ENCODE results near the gene ADK. TPM values are rescaled to one million over a fixed set of nuclear protein-coding genes. Genes with fewer than 3 reads are reported as not detected.

Gene ADK
- total RNA-seq, 6 experiments from 2014 or later: 54.2 to 92.5 (median 63.5) TPM

DNA sequence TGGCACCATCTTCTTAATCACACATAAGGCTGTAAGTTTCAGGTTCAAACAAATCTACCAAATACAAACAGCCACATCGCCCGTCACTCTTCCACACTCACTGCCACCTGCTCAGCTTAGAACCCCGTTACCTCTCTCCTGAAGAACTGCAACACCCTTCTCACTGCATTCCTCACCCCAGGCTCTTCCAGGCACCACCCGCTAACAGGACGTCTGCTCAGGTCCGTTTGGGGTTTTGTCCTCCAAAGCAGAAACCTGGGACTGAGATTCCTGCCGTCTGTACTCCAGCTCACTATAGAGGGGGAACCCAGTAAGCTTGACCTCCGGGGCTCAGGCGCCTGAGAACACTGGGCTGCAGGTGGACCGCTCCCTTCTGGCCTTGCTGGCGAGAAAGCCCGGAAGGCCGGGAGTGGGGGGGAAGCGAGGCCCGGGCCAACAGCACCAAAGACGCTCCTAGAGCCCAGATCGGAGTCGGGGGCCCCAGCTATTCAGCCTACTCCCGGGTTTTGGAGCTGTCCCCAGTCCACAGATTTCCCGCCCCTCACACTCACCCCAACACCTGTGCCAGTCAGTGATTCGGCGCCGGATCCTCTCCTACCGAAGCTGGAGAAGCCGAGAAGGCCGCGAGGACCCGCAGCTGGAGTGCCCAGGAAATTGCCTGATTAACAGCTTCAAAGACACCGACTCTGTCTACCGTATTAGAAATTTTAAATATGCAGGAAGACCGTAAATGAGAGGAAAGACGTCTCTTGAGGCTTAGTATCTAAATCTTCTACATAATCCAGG lies 624 bp upstream of the ADK start, which contains the start of gene AP3M1:
Gene AP3M1 (minus strand): TSS at position 625 of the 786 bp plus-strand sequence. CDS start 12,449 bp downstream, outside the sequence.
- H3K36me3 ChIP-seq: no peaks in the 10 kb centered on the region
- 2% methylated on average over 24 of the region's 32 CpGs for WGBS (ENCODE audit: insufficient coverage, low coverage, low lambda C conversion rate, missing lambda C conversion rate)
- H3K27me3 ChIP-seq: no peaks in the 10 kb centered on the region
- no peaks in the 10 kb centered on the region for H3K9me3 ChIP-seq
- DNase-seq (peak; percentile 86 to 90 (median 88)), ATAC-seq (peak; percentile 72 to 79 (median 76))
- peak within 1 kb of the TSS; percentile 83 to 89 (median 88) for H3K4me3 ChIP-seq
- intact Hi-C loops (cut with DNase I): no loop called here
- H3K4me1 ChIP-seq: peaks cover 0 to 23% (median 3%) of the 10 kb centered on the region in 4 donors
- H3K27ac ChIP-seq: peak within 1 kb of the TSS; percentile 82 to 95 (median 86)
- TF ChIP-seq CTCF (IDR thresholded peaks at IDR 0.05): no peak
- TF ChIP-seq POLR2A (IDR thresholded peaks at IDR 0.05): no peak

- peak in 3 of 4 donors; percentile 1 to 8 (median 2) for ATAC-seq
- peak overlapping the region; percentile 82 to 95 (median 86) for H3K27ac ChIP-seq
- H3K4me1 ChIP-seq: peaks cover 0 to 28% (median 6%) of the 10 kb centered on the region in 4 donors
Measured at GRCh38 chr10:74151879-74152722, 1.1 kb downstream of the ADK start.

DNA sequence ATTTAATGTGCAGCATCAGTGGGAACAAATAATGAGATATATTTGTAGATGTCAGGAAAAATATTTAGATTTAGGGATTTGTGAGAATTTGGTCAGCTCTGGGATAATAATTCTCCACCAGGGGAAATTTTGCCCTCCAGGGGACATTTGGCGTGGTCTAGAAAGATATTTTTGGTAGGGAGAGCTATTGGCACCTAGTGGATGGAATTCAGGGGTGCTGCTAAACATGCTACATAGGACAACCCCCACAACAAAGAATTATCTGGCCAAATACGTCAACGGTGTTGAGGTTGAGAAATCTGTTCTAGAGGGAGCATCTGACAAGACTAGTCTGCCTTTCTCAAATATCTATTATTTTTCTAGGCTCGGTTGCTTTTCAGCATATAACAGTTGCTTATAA lies 2.1 kb downstream of the ADK start:
- Histone ChIP-seq H3K4me3 (no peak overlapping the region), H3K36me3 (no peaks in the 10 kb centered on the region), H3K27ac (no peak overlapping the region), H3K4me1 (peaks cover 0 to 28% (median 6%) of the 10 kb centered on the region in 4 donors), H3K27me3 (no peaks in the 10 kb centered on the region), H3K9me3 (no peaks in the 10 kb centered on the region)
- ATAC-seq (no peak), DNase-seq (peak in 1 of 3 donors; percentile 44)
- peak in 3 of 4 donors; percentile 23 to 63 (median 30) for TF ChIP-seq CTCF (IDR thresholded peaks at IDR 0.05)
- TF ChIP-seq POLR2A (IDR thresholded peaks at IDR 0.05): no peak
- WGBS (ENCODE audit: insufficient coverage, low coverage, low lambda C conversion rate, missing lambda C conversion rate): 36% methylated on average over 4 of the region's 4 CpGs
- intact Hi-C loops (cut with DNase I): no loop called here

More at GRCh38 chr10:74151879-74152722, 1.1 kb downstream of the ADK start:
- Histone ChIP-seq H3K9me3 (no peaks in the 10 kb centered on the region), H3K4me3 (peak overlapping the region; percentile 83 to 89 (median 88)), H3K36me3 (no peaks in the 10 kb centered on the region), H3K27me3 (no peaks in the 10 kb centered on the region)
- DNase-seq: no peak
- TF ChIP-seq POLR2A (IDR thresholded peaks at IDR 0.05) (no peak), CTCF (IDR thresholded peaks at IDR 0.05) (no peak)
- 10% methylated on average over 5 of the region's 5 CpGs for WGBS (ENCODE audit: insufficient coverage, low coverage, low lambda C conversion rate, missing lambda C conversion rate)
- intact Hi-C loops (cut with DNase I): no loop called here

DNA sequence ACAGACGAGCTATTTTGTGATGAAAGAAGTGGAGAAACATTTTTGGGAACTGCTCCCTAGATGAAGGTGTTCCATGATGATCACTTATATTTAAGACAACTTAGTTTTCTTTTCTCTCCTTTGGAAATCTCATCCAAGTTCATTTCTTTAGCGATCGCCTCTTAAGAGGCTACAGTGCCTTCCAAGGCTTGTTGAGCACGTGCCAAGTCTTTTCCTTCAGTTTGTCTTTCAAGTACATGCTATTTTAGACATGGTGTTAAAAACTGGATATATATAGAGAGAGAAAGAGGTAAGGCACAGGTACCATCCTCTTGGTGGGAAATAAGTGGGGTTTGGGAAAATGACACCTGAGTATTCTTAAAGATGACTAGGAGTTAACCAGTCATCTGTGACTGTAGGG lies 2.7 kb downstream of the ADK start:
- WGBS (ENCODE audit: insufficient coverage, low coverage, low lambda C conversion rate, missing lambda C conversion rate): 68% methylated on average over 4 of the region's 4 CpGs
- Histone ChIP-seq H3K9me3 (no peaks in the 10 kb centered on the region), H3K27ac (no peak overlapping the region), H3K36me3 (no peaks in the 10 kb centered on the region), H3K4me1 (peaks cover 0 to 28% (median 6%) of the 10 kb centered on the region in 4 donors), H3K4me3 (no peak overlapping the region), H3K27me3 (no peaks in the 10 kb centered on the region)
- no peak for DNase-seq
- TF ChIP-seq POLR2A (IDR thresholded peaks at IDR 0.05): no peak
- no peak for TF ChIP-seq CTCF (IDR thresholded peaks at IDR 0.05)
- intact Hi-C loops (cut with DNase I): no loop called here
- ATAC-seq: no peak

Measured in right lobe of liver (tissue), 6 donors.